HG02943 (cell line): Measurements from ENCODE around the gene FRMPD2.
A peak's percentile ranks its signal among the peaks of the same experiment; 100 is the strongest.
"Not testable (repeated sequence)": the region's sequence is repeated elsewhere in the genome, so short reads cannot be mapped to it uniquely, and the experiment has no call there.

ENCODE experiments used
- ATAC-seq: cut with Tn5 transposase; IDR thresholded peaks from one replicate; pipeline ENCODE4 v1.9.1; 2021; ENCODE audit warnings: mild to moderate bottlenecking, low read depth, moderate library complexity; ENCODE audit not compliant: unreplicated experiment

The FRMPD2 gene

GRCh38 chr10:48290286-48290685 lies 15.8 kb upstream of the FRMPD2 start:
- no peak for ATAC-seq

- ATAC-seq, result no peak
Measured at GRCh38 chr10:48289501-48290238, 15.2 kb upstream of the FRMPD2 start.

- no peak for ATAC-seq
Measured at GRCh38 chr10:48288661-48289060, 14.2 kb upstream of the FRMPD2 start.

GRCh38 chr10:48287417-48288391 lies 13.2 kb upstream of the FRMPD2 start:
- ATAC-seq, result peak; percentile 48

GRCh38 chr10:48286356-48286755 lies 11.9 kb upstream of the FRMPD2 start:
- ATAC-seq, result no peak

GRCh38 chr10:48285710-48286109 lies 11.2 kb upstream of the FRMPD2 start:
- ATAC-seq, result no peak

GRCh38 chr10:48284811-48285210 lies 10.3 kb upstream of the FRMPD2 start:
- no peak for ATAC-seq

GRCh38 chr10:48284002-48284546 lies 9.6 kb upstream of the FRMPD2 start:
- no peak for ATAC-seq

- ATAC-seq, result peak; percentile 73
Measured at GRCh38 chr10:48282829-48283228, 8.3 kb upstream of the FRMPD2 start.

- not testable (repeated sequence) for ATAC-seq
Measured at GRCh38 chr10:48281697-48282096, 7.2 kb upstream of the FRMPD2 start.

- peak; percentile 77 for ATAC-seq
Measured at GRCh38 chr10:48279081-48279751, 4.7 kb upstream of the FRMPD2 start.

GRCh38 chr10:48277093-48277492 lies 2.6 kb upstream of the FRMPD2 start:
- no peak for ATAC-seq

- ATAC-seq, result no peak
Measured at GRCh38 chr10:48273741-48274140, 755 bp downstream of the FRMPD2 start.

- ATAC-seq, result no peak
Measured at GRCh38 chr10:48272682-48273081, 1.8 kb downstream of the FRMPD2 start.

- ATAC-seq, result no peak
Measured at GRCh38 chr10:48271047-48271730, 3.3 kb downstream of the FRMPD2 start.

- no peak for ATAC-seq
Measured at GRCh38 chr10:48266528-48266927, 8.0 kb downstream of the FRMPD2 start.

- ATAC-seq, result no peak
Measured at GRCh38 chr10:48258105-48258504, 16.4 kb downstream of the FRMPD2 start.

- ATAC-seq, result no peak
Measured at GRCh38 chr10:48257407-48257961, 17.0 kb downstream of the FRMPD2 start.

- no peak for ATAC-seq
Measured at GRCh38 chr10:48255722-48256121, 18.8 kb downstream of the FRMPD2 start.
